NCI-H2227 (cell line): ENCODE results near the gene FAM25A.

ENCODE experiments used
- DNase-seq: peaks from one replicate; lab custom pipeline; 2025; ENCODE audit not compliant: unreplicated experiment; lab: John Stamatoyannopoulos, UW

FAM25A gene

DNA sequence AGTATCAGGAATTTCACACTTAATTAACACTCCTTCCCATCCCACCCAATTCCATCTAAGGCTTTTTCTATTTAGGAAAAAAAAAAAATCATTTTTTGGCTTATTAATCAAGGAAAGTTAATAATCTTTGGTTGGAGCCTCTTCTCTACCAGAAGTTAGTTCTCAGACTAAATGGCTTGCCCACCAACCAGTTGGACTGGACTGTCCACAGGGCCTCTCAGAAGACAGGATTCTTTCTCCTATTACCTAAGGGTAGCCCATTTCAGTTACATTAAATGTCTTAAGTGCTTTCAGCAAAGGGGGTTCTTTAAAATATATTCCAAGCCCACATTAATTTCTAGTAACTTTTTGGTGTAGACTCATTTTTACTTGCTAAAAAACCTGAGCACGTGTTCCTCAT, 39.3 kb downstream of the FAM25A start:
- no peak for DNase-seq

- DNase-seq, result no peak
These were observed 40.3 kb downstream of the FAM25A start for GRCh38 chr10:87060280-87060928.

DNA sequence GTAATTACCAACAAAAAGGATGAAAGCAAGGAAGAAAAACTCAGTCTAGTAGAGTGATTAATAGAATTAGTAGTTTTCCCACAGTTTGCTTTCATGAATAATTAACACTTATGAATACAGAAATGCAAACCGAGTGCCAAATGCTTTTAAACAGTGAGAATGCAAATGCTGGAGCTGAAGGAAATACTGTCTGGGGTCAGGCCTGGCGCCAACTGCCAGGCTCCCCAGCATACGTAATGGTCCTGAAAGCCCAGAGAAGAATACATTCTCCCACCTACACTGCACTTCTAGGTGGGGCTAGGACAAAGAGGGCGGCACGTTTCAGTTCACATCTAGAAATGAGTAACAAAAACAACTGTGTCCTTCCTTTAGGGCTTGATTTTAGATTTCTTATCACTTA, 44.6 kb downstream of the FAM25A start:
- no peak for DNase-seq

GRCh38 chr10:87066178-87066577, 46.1 kb downstream of the FAM25A start:
- DNase-seq, result no peak

DNA sequence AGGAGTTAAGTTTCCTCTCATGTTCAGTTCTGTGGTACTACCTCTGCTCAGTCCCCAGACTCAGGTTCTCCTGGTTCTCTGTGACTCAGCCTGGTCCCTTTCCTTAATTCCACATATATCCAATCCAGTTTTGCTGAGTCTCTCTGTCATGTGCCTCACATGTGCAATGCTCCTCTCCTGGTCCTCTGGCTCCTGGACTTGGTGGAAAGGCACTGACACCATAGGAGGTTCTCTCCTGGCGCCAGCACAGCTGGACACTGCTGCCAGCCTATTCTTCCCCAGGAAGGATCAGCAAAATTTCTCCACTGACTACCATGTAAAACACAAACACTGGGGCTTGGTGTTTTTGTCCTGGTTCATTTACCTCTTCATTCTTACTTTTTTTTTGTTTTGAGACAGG, 46.8 kb downstream of the FAM25A start:
- DNase-seq, result no peak

DNA sequence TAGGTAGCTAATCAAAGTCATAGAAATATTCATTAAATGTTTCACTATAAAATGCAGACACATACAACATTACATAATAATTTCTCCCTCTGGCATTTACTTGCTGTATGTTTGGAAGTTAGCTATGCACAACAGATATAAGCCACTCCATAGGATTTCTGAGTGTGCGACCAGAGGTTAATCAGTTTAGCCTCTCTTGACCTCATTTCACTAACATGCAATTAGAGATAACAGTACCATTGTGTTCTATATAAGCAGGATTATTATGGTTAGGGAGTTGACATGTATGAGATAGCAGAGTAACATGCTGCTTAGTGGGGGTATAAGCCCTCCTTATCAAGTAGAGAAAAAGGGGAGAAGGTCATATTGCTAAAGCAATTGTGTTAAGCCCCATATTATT, 48.2 kb downstream of the FAM25A start:
- no peak for DNase-seq

- DNase-seq, result no peak
These were observed 52.4 kb downstream of the FAM25A start for GRCh38 chr10:87072449-87072848.
